T follicular helper cell (primary cell): ENCODE results near the gene MRPS34.
A peak's percentile ranks its signal among the peaks of the same experiment; 100 is the strongest.

Experiments
- DNase-seq: peaks from one replicate; pipeline ENCODE4 v3.0.0-alpha.2; 2020; ENCODE audit warnings: low read depth

The MRPS34 gene

GRCh38 chr16:1794908-1795666, 22.2 kb upstream of the MRPS34 start:
- no peak for DNase-seq

- no peak for DNase-seq
These were observed 21.4 kb upstream of the MRPS34 start for GRCh38 chr16:1794221-1794871.

- DNase-seq: no peak
These were observed 20.8 kb upstream of the MRPS34 start, which contains the start of gene IGFALS for GRCh38 chr16:1793578-1794220. IGFALS (minus strand) TSS chr16:1793705; CDS start chr16:1793652, 53 bp downstream.

- no peak for DNase-seq
These were observed 20.1 kb upstream of the MRPS34 start for GRCh38 chr16:1792836-1793577.

- DNase-seq: no peak
These were observed 19.2 kb upstream of the MRPS34 start for GRCh38 chr16:1791943-1792812.

GRCh38 chr16:1791256-1791942, 18.5 kb upstream of the MRPS34 start:
- no peak for DNase-seq

GRCh38 chr16:1790611-1791255, 17.8 kb upstream of the MRPS34 start:
- no peak for DNase-seq

GRCh38 chr16:1790261-1790610, 17.3 kb upstream of the MRPS34 start:
- DNase-seq: no peak

- no peak for DNase-seq
These were observed 16.7 kb upstream of the MRPS34 start for GRCh38 chr16:1789643-1790045.

- no peak for DNase-seq
These were observed 15.8 kb upstream of the MRPS34 start for GRCh38 chr16:1788708-1789100.

- no peak for DNase-seq
These were observed 15.3 kb upstream of the MRPS34 start for GRCh38 chr16:1788095-1788707.

GRCh38 chr16:1787322-1788094, 14.6 kb upstream of the MRPS34 start:
- no peak for DNase-seq

- no peak for DNase-seq
These were observed 14.1 kb upstream of the MRPS34 start for GRCh38 chr16:1787056-1787321.

- no peak for DNase-seq
These were observed 13.5 kb upstream of the MRPS34 start for GRCh38 chr16:1786242-1787055.

- no peak for DNase-seq
These were observed 12.9 kb upstream of the MRPS34 start for GRCh38 chr16:1785846-1786170.

- DNase-seq: no peak
These were observed 12.3 kb upstream of the MRPS34 start for GRCh38 chr16:1784977-1785845.

- peak; percentile 94 for DNase-seq
These were observed 9.7 kb upstream of the MRPS34 start, which contains the start of the genes NUBP2 and SPSB3 for GRCh38 chr16:1782408-1783264. NUBP2 (plus strand) TSS chr16:1782960; CDS start chr16:1783021, 61 bp downstream. SPSB3 (minus strand) TSS chr16:1782571; CDS start chr16:1781483, 1,088 bp downstream.
